IMR-90 (cell line): Measurements from ENCODE around the gene ARHGAP18. TPM values are rescaled to one million over a fixed set of nuclear protein-coding genes. Genes with fewer than 3 reads are reported as not detected.

Source experiments
- ATAC-seq: fragments of 200-7000 bp; cut with Tn5 transposase; 2 replicates; pipeline ENCODE4 v1.9.1; 2020; ENCODE audit warnings: low read depth, mild to moderate bottlenecking, moderate library complexity
- BruUV-seq: library from RNA; stranded (reverse); fragments of 400-500 nt; replicated peaks from 2 replicates; lab custom pipeline; 2021; lab: Mats Ljungman, UMichigan
- CTCF ChIA-PET: fragments of 300-600 bp; formaldehyde crosslinking; extraction: SDS; loops from one replicate; lab custom pipeline; 2021; ENCODE audit warnings: antibody characterized with exemption; lab: Yijun Ruan, JAX
- POLR2A ChIA-PET: fragments of 300-600 bp; sonication (Branson Sonifier 250); formaldehyde crosslinking; loops from one replicate; lab custom pipeline; 2022; ENCODE audit warnings: antibody characterized with exemption; ENCODE audit not compliant: unreplicated experiment; lab: Charles Lee
- DNase-seq: peaks from one replicate; pipeline ENCODE4 v3.0.0; 2013
- H2AFZ ChIP-seq: replicated peaks from 2 replicates; pipeline ENCODE3; 2013; ENCODE audit warnings: low read length, mild to moderate bottlenecking; ENCODE audit not compliant: poor library complexity
- H2AK5ac ChIP-seq: 2 replicates; pipeline ENCODE4 v1.6.1; 2013; ENCODE audit warnings: low read depth, low read length, inconsistent platforms
- H2AK9ac ChIP-seq: replicated peaks from 2 replicates; pipeline ENCODE3; 2013; ENCODE audit warnings: mild to moderate bottlenecking, low read depth, low read length, moderate library complexity; ENCODE audit not compliant: poor library complexity
- H2BK120ac ChIP-seq: 2 replicates; pipeline ENCODE4 v1.6.1; 2013; ENCODE audit warnings: low read depth, low read length, inconsistent platforms
- H2BK15ac ChIP-seq: 3 replicates; pipeline ENCODE4 v1.6.1; 2013; ENCODE audit warnings: low read depth, low read length, inconsistent platforms
- H2BK20ac ChIP-seq: 2 replicates; pipeline ENCODE4 v1.6.1; 2013; ENCODE audit warnings: low read depth, mild to moderate bottlenecking, inconsistent platforms, low read length, moderate library complexity
- H2BK5ac ChIP-seq: 2 replicates; pipeline ENCODE4 v1.6.1; 2013; ENCODE audit warnings: mild to moderate bottlenecking, low read depth, low read length, inconsistent platforms; ENCODE audit not compliant: poor library complexity, severe bottlenecking
- H3K14ac ChIP-seq: replicated peaks from 2 replicates; pipeline ENCODE4 v1.6.1; 2013; ENCODE audit warnings: low read depth, low read length, inconsistent platforms
- H3K18ac ChIP-seq: 2 replicates; pipeline ENCODE4 v1.6.1; 2013; ENCODE audit warnings: low read depth, low read length, control low read depth
- H3K23ac ChIP-seq: 2 replicates; pipeline ENCODE4 v1.6.1; 2013; ENCODE audit warnings: low read depth, low read length, inconsistent platforms
- H3K27ac ChIP-seq: 2 replicates; pipeline ENCODE4 v1.5.1; 2013; ENCODE audit warnings: mild to moderate bottlenecking, control low read depth, low read length; ENCODE audit not compliant: insufficient read depth
- H3K27me3 ChIP-seq: 2 replicates; pipeline ENCODE4 v1.6.1; 2013; ENCODE audit warnings: low read length; ENCODE audit not compliant: control insufficient read depth, insufficient read depth
- H3K36me3 ChIP-seq: 2 replicates; pipeline ENCODE4 v1.6.1; 2013; ENCODE audit warnings: low read length, mixed read lengths; ENCODE audit not compliant: control insufficient read depth, insufficient read depth
- H3K4ac ChIP-seq: 2 replicates; pipeline ENCODE4 v1.6.1; 2013; ENCODE audit warnings: low read depth, low read length, inconsistent platforms
- H3K4me1 ChIP-seq: 2 replicates; pipeline ENCODE4 v1.6.1; 2013; ENCODE audit warnings: low read length, mixed read lengths; ENCODE audit not compliant: control insufficient read depth, insufficient read depth
- H3K4me2 ChIP-seq: 2 replicates; pipeline ENCODE4 v1.6.1; 2013; ENCODE audit warnings: low read depth, mild to moderate bottlenecking, control low read depth, low read length, moderate library complexity
- H3K4me3 ChIP-seq: 2 replicates; pipeline ENCODE4 v1.5.1; 2013; ENCODE audit warnings: low read depth, mild to moderate bottlenecking, control low read depth, low read length, moderate library complexity; ENCODE audit not compliant: insufficient read depth
- H3K56ac ChIP-seq: 2 replicates; pipeline ENCODE4 v1.6.1; 2013; ENCODE audit warnings: low read length, inconsistent platforms; ENCODE audit not compliant: insufficient read depth; ENCODE audit errors: extremely low read depth
- H3K79me1 ChIP-seq, 2 experiments: 2 replicates each; pipeline ENCODE4 v1.6.1; 2013; ENCODE audit warnings: low read length in 2 of 2, inconsistent platforms in 1 of 2, low read depth in 1 of 2
- H3K9ac ChIP-seq: 2 replicates; pipeline ENCODE4 v1.6.1; 2013; ENCODE audit warnings: low read depth, low read length, control low read depth
- H3K9me1 ChIP-seq: 2 replicates; pipeline ENCODE4 v1.6.1; 2013; ENCODE audit warnings: low read length, inconsistent platforms; ENCODE audit not compliant: insufficient read depth
- H3K9me3 ChIP-seq: 2 replicates; pipeline ENCODE4 v1.6.1; 2013; ENCODE audit warnings: low read length; ENCODE audit not compliant: control insufficient read depth, insufficient read depth
- H4K20me1 ChIP-seq: 2 replicates; pipeline ENCODE4 v1.6.1; 2013; ENCODE audit warnings: low read length, inconsistent platforms; ENCODE audit not compliant: insufficient read depth
- H4K5ac ChIP-seq: 2 replicates; pipeline ENCODE4 v1.6.1; 2013; ENCODE audit warnings: mild to moderate bottlenecking, low read depth, low read length, control low read depth
- H4K8ac ChIP-seq, 2 experiments: 2 replicates each; pipeline ENCODE4 v1.6.1; 2013; ENCODE audit warnings: low read depth in 2 of 2, low read length in 2 of 2, control low read depth in 1 of 2, inconsistent platforms in 1 of 2
- H4K91ac ChIP-seq: 2 replicates; pipeline ENCODE4 v1.6.1; 2013; ENCODE audit warnings: low read depth, low read length, inconsistent platforms; ENCODE audit not compliant: insufficient read depth
- CHD1 ChIP-seq: IDR thresholded peaks from 2 replicates; pipeline ENCODE4 v1.6.1; 2012; ENCODE audit warnings: low read depth, low read length, improper control_type of control experiment
- FOS ChIP-seq: fragments of 150-350 bp; IDR thresholded peaks from 2 replicates; pipeline ENCODE4 v1.6.1; 2016; ENCODE audit warnings: low read depth, low read length
- MAFK ChIP-seq: IDR thresholded peaks from 2 replicates; pipeline ENCODE4 v1.6.1; 2012; ENCODE audit warnings: low read depth, low read length, improper control_type of control experiment
- NFE2L2 ChIP-seq: fragments of 150-350 bp; IDR thresholded peaks from 2 replicates; pipeline ENCODE4 v1.6.1; 2016; ENCODE audit warnings: low read depth, mild to moderate bottlenecking, low read length
- RCOR1 ChIP-seq: IDR thresholded peaks from 2 replicates; pipeline ENCODE4 v1.6.1; 2012; ENCODE audit warnings: mild to moderate bottlenecking, low read length, improper control_type of control experiment; ENCODE audit not compliant: insufficient replicate concordance
- RFX5 ChIP-seq: IDR thresholded peaks from 2 replicates; pipeline ENCODE4 v1.8.0; 2012; ENCODE audit warnings: low read depth, mild to moderate bottlenecking, low read length, moderate library complexity
- SMC3 ChIP-seq: fragments of 150-350 bp; IDR thresholded peaks from 2 replicates; pipeline ENCODE4 v1.6.1; 2016; ENCODE audit warnings: low read depth, mild to moderate bottlenecking, antibody characterized with exemption, low read length, moderate library complexity
- WGBS, 2 experiments: methylation state at CpG; one replicate each; pipeline versions ENCODE4 v1.1.5 to v1.1.7; 2013; ENCODE audit warnings: missing lambda C conversion rate in 2 of 2; ENCODE audit not compliant: insufficient read length in 1 of 2; ENCODE audit errors: extremely low coverage in 2 of 2; 5-methylcytosine and 5-hydroxymethylcytosine counted together
- dilution Hi-C: fragments of 300-500 bp; cut with HindIII; formaldehyde crosslinking; loops from one replicate; pipeline ENCODE4 v1.14.3; 2018; ENCODE audit warnings: low sequenced_read_pairs; ENCODE audit not compliant: unreplicated experiment
- in situ Hi-C: fragments of 300-500 bp; cut with MboI; formaldehyde crosslinking; loops from 3 replicates; pipeline ENCODE4 v1.14.3; 2019; ENCODE audit warnings: low sequenced_read_pairs, inconsistent platforms, mixed read lengths
- intact Hi-C: fragments of 100-400 bp; cut with micrococcal nuclease; formaldehyde crosslinking; loops from 2 replicates; pipeline ENCODE4 v1.10.0; 2022
- polyA plus RNA-seq, 3 experiments: library from polyadenylated mRNA; depleted of rRNA; stranded (reverse); fragments of >200 nt; gene quantifications; 2 replicates each; pipeline ENCODE4 v1.2.3, GENCODE V29; 2012; ENCODE audit warnings: low replicate concordance in 1 of 3
- total RNA-seq: library from RNA; depleted of rRNA; stranded (reverse); fragments of >200 nt; gene quantifications from 2 replicates; pipeline ENCODE4 v1.2.3, GENCODE V29; 2012
- TF ChIP-seq, protein P1 (sequence below): fragments of 150-350 bp; IDR thresholded peaks from 2 replicates; pipeline ENCODE4 v1.6.1; 2016; ENCODE audit warnings: low read depth, mild to moderate bottlenecking, low read length, moderate library complexity, borderline replicate concordance

The ARHGAP18 gene
- total and polyA plus RNA-seq, 2 of the 4 experiments (the other 2 are of a cell fraction), result 6.2 to 17.0 TPM

DNA sequence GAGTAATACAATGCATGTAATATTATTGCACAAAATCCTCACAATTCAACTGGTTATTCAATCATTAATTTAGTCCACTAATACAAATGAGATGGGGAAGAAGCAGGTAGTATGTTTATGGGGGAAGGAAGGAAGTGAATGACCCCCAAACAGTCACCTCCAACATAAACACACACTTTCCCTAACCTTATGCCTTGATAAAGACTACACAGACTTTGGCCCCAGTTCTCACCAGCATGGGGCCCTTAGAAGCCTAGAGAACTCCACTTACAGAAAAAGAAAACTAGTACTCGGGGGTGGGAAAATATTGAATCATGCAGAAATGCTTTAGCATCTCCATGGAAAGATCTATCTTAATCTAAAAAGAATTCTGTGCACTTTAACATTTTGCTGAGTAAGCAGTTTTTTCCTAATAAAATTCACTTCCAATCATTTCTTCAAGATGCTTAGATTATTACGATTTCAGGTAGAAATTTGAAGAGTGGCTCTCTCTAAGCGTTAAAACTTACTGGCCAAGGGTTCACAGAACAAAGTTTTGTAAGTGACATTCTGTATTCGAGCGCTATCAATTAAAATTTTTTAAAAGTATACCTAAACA is 18.8 kb downstream of the ARHGAP18 start:
- H3K14ac ChIP-seq, result no peak overlapping the region
- no peak overlapping the region for H4K5ac ChIP-seq
- no peak overlapping the region for H3K4me2 ChIP-seq
- no peaks in the 10 kb centered on the region for H3K27me3 ChIP-seq
- H2BK120ac ChIP-seq, result peak overlapping the region; percentile 10; the same call in 1 of the 2 replicates
- H3K4me3 ChIP-seq, result no peak overlapping the region
- no peak overlapping the region for H3K27ac ChIP-seq
- H2AK5ac ChIP-seq, result no peak overlapping the region; the same call in 1 of the 2 replicates
- H2BK20ac ChIP-seq, result no peak overlapping the region
- H3K36me3 ChIP-seq, result no peaks in the 10 kb centered on the region
- H3K4me1 ChIP-seq, result peaks cover 16% of the 10 kb centered on the region
- no peak overlapping the region for H3K18ac ChIP-seq
- DNase-seq (no peak), ATAC-seq (no peak)
- intact Hi-C loops (no loop called here), dilution Hi-C loops (no loop called here), in situ Hi-C loops (no loop called here)
- CTCF ChIA-PET, result no interaction called here
- no peak overlapping the region for H4K8ac ChIP-seq
- H3K9me1 ChIP-seq, result peaks cover 10% of the 10 kb centered on the region
- no peaks in the 10 kb centered on the region for H3K9me3 ChIP-seq
- no peak overlapping the region for H2BK15ac ChIP-seq
- H3K4ac ChIP-seq, result no peak overlapping the region
- no peak overlapping the region for H2AFZ ChIP-seq
- no TSS peak for BruUV-seq
- H3K56ac ChIP-seq, result no peak overlapping the region
- TF ChIP-seq CHD1 (no peak), FOS (no peak), RFX5 (no peak), RCOR1 (no peak), MAFK (peak; percentile 100), NFE2L2 (no peak), SMC3 (no peak)
- TF ChIP-seq, protein P1, sequence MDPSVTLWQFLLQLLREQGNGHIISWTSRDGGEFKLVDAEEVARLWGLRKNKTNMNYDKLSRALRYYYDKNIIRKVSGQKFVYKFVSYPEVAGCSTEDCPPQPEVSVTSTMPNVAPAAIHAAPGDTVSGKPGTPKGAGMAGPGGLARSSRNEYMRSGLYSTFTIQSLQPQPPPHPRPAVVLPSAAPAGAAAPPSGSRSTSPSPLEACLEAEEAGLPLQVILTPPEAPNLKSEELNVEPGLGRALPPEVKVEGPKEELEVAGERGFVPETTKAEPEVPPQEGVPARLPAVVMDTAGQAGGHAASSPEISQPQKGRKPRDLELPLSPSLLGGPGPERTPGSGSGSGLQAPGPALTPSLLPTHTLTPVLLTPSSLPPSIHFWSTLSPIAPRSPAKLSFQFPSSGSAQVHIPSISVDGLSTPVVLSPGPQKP, result no peak
- no peak overlapping the region for H3K9ac ChIP-seq
- H3K79me1 ChIP-seq, result peaks cover 38 to 71% of the 10 kb centered on the region in 2 experiments
- no CpG with 5 or more reads among the region's 5 CpGs for WGBS, 2 experiments
- no peak overlapping the region for H2BK5ac ChIP-seq
- no peaks in the 10 kb centered on the region for H4K20me1 ChIP-seq
- H3K23ac ChIP-seq, result no peak overlapping the region
- no peak overlapping the region for H2AK9ac ChIP-seq
- H4K91ac ChIP-seq, result no peak overlapping the region
- POLR2A ChIA-PET, result no interaction called here
